ENCODE data around the gene LRP1.

LRP1 gene

GRCh38 chr12:57094208-57095160 lies 33.8 kb upstream of the LRP1 start:
- no peak for DNase-seq

GRCh38 chr12:57095440-57095839 lies 32.8 kb upstream of the LRP1 start:
- DNase-seq, result no peak

GRCh38 chr12:57096099-57096572 lies 32.1 kb upstream of the LRP1 start:
- peak; percentile 74 for DNase-seq

GRCh38 chr12:57096748-57097553 lies 31.3 kb upstream of the LRP1 start:
- DNase-seq, result no peak

GRCh38 chr12:57097554-57097835 lies 30.8 kb upstream of the LRP1 start:
- DNase-seq, result no peak

- no peak for DNase-seq
These were observed 29.7 kb upstream of the LRP1 start for GRCh38 chr12:57098546-57098945.

GRCh38 chr12:57099047-57099714 lies 29.1 kb upstream of the LRP1 start:
- no peak for DNase-seq

- no peak for DNase-seq
These were observed 28.5 kb upstream of the LRP1 start for GRCh38 chr12:57099766-57100165.

GRCh38 chr12:57101892-57102695 lies 26.2 kb upstream of the LRP1 start:
- DNase-seq, result no peak

- no peak for DNase-seq
These were observed 24.4 kb upstream of the LRP1 start for GRCh38 chr12:57103856-57104255.

GRCh38 chr12:57104292-57104910 lies 23.9 kb upstream of the LRP1 start:
- no peak for DNase-seq

GRCh38 chr12:57105011-57105753 lies 23.1 kb upstream of the LRP1 start:
- DNase-seq, result no peak

GRCh38 chr12:57106021-57106708 lies 22.1 kb upstream of the LRP1 start:
- DNase-seq, result no peak

GRCh38 chr12:57107456-57108155 lies 20.7 kb upstream of the LRP1 start:
- DNase-seq, result no peak

- DNase-seq, result no peak
These were observed 18.8 kb upstream of the LRP1 start for GRCh38 chr12:57109207-57110103.

GRCh38 chr12:57110104-57111030 lies 17.9 kb upstream of the LRP1 start:
- DNase-seq, result no peak

GRCh38 chr12:57111031-57111734 lies 17.1 kb upstream of the LRP1 start, which contains the start of gene STAT6:
Gene STAT6, minus strand, starts transcription at chr12:57111362. Its CDS starts 3,084 bp downstream, at chr12:57108278.
- peak; percentile 14 for DNase-seq

Data from NCI-H69 (cell line).